Epithelial cell of esophagus (primary cell): ENCODE measurements around the gene OTOP3.
A peak's percentile ranks its signal among the peaks of the same experiment; 100 is the strongest.

Experiments used
- DNase-seq: peaks from one replicate; pipeline ENCODE4 v3.0.0; 2010; ENCODE audit warnings: low read depth
- H3K4me3 ChIP-seq: 2 replicates; pipeline ENCODE4 v1.5.1; 2011; ENCODE audit warnings: mild to moderate bottlenecking, low read length, control low read depth
- CTCF ChIP-seq: IDR thresholded peaks from 2 replicates; pipeline ENCODE4 v1.5.1; 2011; ENCODE audit warnings: low read depth, mild to moderate bottlenecking, low read length, control low read depth, inconsistent platforms; ENCODE audit not compliant: insufficient read depth; ENCODE audit errors: missing control alignments

Gene OTOP3

GRCh38 chr17:74954665-74955421 is 19.1 kb downstream of the OTOP3 start:
- no peak overlapping the region for H3K4me3 ChIP-seq
- no peak for TF ChIP-seq CTCF
- DNase-seq, result no peak

- TF ChIP-seq CTCF, result no peak
- no peak for DNase-seq
Measured at GRCh38 chr17:74956093-74956492, 20.4 kb downstream of the OTOP3 start.

GRCh38 chr17:74957935-74958740 is 22.4 kb downstream of the OTOP3 start:
- no peak overlapping the region for H3K4me3 ChIP-seq
- peak; percentile 91 for TF ChIP-seq CTCF
- DNase-seq, result peak; percentile 65

More at GRCh38 chr17:74956093-74956492, 20.4 kb downstream of the OTOP3 start:
- H3K4me3 ChIP-seq, result no peak overlapping the region

- TF ChIP-seq CTCF, result no peak
- H3K4me3 ChIP-seq, result no peak overlapping the region
- DNase-seq, result peak; percentile 70
Measured at GRCh38 chr17:74959826-74960515, 24.3 kb downstream of the OTOP3 start.

- H3K4me3 ChIP-seq, result no peak overlapping the region
- peak; percentile 84 for DNase-seq
- peak; percentile 64 for TF ChIP-seq CTCF
Measured at GRCh38 chr17:74960570-74961342, 25.1 kb downstream of the OTOP3 start.

- TF ChIP-seq CTCF, result peak; percentile 68
- peak; percentile 91 for DNase-seq
- no peak overlapping the region for H3K4me3 ChIP-seq
Measured at GRCh38 chr17:74961657-74962350, 26.1 kb downstream of the OTOP3 start.
